ENCODE data around the gene FAM169A.

The FAM169A gene

DNA sequence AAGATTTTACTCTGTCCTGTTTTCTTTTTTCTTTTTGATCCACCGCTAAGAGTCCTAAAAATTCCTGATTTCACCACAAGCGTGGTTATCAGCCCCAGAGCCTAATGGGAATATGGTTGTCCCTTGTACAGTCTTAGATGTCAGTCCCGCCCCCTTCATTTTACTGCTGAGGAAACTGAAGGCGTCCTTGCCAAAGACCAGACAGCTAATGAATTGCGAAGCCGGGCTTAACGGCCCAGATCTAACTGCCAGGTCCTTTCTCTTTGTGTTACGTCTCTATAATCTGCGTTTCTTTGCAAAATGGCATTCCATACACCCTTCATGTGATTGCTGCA is 98.6 kb downstream of the FAM169A start:
- DNase-seq (ENCODE audit: low spot score), result peak; percentile 20
- in situ Hi-C loops (cut with MboI; ENCODE audit: low pct_unique_long_range_greater_than_20kb, low sequenced_read_pairs, unreplicated experiment), result loop anchor here (25.0 kb wide), 1 partner anchor 145 kb away; no protein-coding TSS in a partner anchor
- TF ChIP-seq CTCF (IDR thresholded peaks at IDR 0.05; ENCODE audit: extremely low read depth, insufficient read depth, missing control alignments), result no peak

DNA sequence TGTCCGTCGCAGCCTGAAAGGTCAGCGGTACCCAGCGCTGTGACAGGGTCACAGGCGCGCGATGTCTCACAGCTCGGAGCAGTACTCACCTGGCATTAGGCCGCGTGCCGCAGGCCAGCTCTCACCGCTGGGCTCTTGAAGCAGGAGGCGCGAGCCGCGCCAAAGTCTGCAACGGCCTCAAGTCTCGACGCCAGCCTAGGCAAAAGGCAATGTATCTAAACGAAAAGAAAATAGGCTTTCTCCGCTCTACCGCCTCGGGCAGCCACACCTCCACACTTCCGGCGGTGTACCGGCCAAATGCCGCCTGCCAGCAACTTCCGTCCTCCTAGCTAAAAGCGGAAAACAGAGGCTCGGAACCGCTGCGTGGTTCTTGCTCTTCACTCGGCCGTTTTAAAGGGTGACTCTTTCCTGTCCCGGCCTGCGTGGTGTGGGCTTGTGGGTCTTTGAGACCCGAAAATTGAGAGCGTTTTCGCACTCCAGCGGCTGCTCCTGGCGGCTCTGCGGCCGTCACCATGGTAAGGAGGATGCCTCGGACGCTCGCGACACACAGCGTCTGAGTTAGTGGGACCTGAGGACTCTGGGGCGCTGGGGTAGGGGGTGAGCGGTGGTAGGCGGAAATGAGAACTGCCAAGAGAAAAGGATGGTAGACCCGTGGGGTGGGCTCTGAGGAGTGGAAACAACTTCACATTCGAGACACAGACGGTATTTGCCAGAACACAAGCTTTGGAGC is 99.2 kb downstream of the FAM169A start, which contains the start of the genes GFM2 and NSA2:
Gene GFM2, minus strand, starts transcription at position 269 of the 730 bp plus-strand sequence. CDS start 3,375 bp downstream, outside the sequence.
Gene NSA2, plus strand, starts transcription at position 401 of the 730 bp plus-strand sequence. Its CDS starts 112 bp downstream, at position 513.
- DNase-seq (ENCODE audit: low spot score), result peak; percentile 77
- in situ Hi-C loops (cut with MboI; ENCODE audit: low pct_unique_long_range_greater_than_20kb, low sequenced_read_pairs, unreplicated experiment), result loop anchor here (25.0 kb wide), 1 partner anchor 145 kb away; no protein-coding TSS in a partner anchor
- no peak for TF ChIP-seq CTCF (IDR thresholded peaks at IDR 0.05; ENCODE audit: extremely low read depth, insufficient read depth, missing control alignments)

- peak; percentile 59 for DNase-seq (ENCODE audit: low spot score)
- TF ChIP-seq CTCF (IDR thresholded peaks at IDR 0.05; ENCODE audit: extremely low read depth, insufficient read depth, missing control alignments), result peak; percentile 51
- in situ Hi-C loops (cut with MboI; ENCODE audit: low pct_unique_long_range_greater_than_20kb, low sequenced_read_pairs, unreplicated experiment), result loop anchor here (25.0 kb wide), 1 partner anchor 146 kb away; no protein-coding TSS in a partner anchor
These were observed 99.8 kb downstream of the FAM169A start for GRCh38 chr5:74766418-74766848.

GRCh38 chr5:74765929-74766328 is 100.3 kb downstream of the FAM169A start:
- in situ Hi-C loops (cut with MboI; ENCODE audit: low pct_unique_long_range_greater_than_20kb, low sequenced_read_pairs, unreplicated experiment), result loop anchor here (25.0 kb wide), 1 partner anchor 146 kb away; no protein-coding TSS in a partner anchor
- TF ChIP-seq CTCF (IDR thresholded peaks at IDR 0.05; ENCODE audit: extremely low read depth, insufficient read depth, missing control alignments), result no peak
- DNase-seq (ENCODE audit: low spot score), result no peak

- no peak for DNase-seq (ENCODE audit: low spot score)
These were observed 101.0 kb downstream of the FAM169A start for GRCh38 chr5:74765201-74765600.

GRCh38 chr5:74763504-74763903 is 102.7 kb downstream of the FAM169A start:
- in situ Hi-C loops (cut with MboI; ENCODE audit: low pct_unique_long_range_greater_than_20kb, low sequenced_read_pairs, unreplicated experiment), result loop anchor here (25.0 kb wide), 1 partner anchor 149 kb away; no protein-coding TSS in a partner anchor
- no peak for TF ChIP-seq CTCF (IDR thresholded peaks at IDR 0.05; ENCODE audit: extremely low read depth, insufficient read depth, missing control alignments)
- DNase-seq (ENCODE audit: low spot score), result no peak

More at GRCh38 chr5:74765201-74765600, 101.0 kb downstream of the FAM169A start:
- in situ Hi-C loops (cut with MboI; ENCODE audit: low pct_unique_long_range_greater_than_20kb, low sequenced_read_pairs, unreplicated experiment), result loop anchor here (25.0 kb wide), 1 partner anchor 147 kb away; no protein-coding TSS in a partner anchor
- TF ChIP-seq CTCF (IDR thresholded peaks at IDR 0.05; ENCODE audit: extremely low read depth, insufficient read depth, missing control alignments), result no peak

Data from GM13977 (cell line).